Stimulated activated CD8-positive, alpha-beta memory T cell treated with anti-CD3 and anti-CD28 coated beads, Interleukin-4, amount 100 ng/mL, for 4 hours (primary cell): ENCODE results near the gene IL12RB1.

Experiments used
- DNase-seq, 2 donors: peaks; one replicate each; pipeline ENCODE4 v3.0.0-alpha.2; 2020; ENCODE audit warnings: low read depth in 2 of 2, low spot score in 1 of 2

Gene IL12RB1

DNA sequence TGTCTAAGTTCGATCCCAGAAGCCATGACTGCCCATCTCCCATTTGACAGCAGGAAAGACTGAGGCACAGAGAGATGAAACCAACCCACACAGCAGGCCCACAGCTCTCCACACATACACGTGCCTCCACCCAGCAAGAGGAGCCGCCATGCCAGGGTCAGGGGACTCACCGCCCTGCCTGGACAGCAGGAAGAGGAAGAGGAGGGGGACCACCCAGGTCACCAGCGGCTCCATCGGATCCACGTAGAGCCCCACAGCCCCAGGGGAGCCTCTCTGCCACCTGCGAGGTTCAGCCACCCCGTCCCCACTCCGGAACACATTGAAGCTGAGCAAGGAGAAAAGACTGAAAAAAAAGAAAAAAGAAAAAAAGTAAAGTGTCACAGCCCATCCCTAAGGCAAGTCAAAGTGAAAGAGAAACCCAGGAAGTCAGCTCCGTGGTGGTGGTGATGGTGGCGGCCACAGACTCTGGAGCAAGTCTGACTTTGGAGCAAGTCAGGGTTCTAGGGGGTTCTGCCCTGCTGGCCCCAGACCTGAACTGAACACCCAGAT is at the start of gene IL12RB1:
TSS of gene IL12RB1 (minus strand) at position 345 of the 549 bp plus-strand sequence. CDS start at position 234, 111 bp downstream.
- DNase-seq: no peak

DNA sequence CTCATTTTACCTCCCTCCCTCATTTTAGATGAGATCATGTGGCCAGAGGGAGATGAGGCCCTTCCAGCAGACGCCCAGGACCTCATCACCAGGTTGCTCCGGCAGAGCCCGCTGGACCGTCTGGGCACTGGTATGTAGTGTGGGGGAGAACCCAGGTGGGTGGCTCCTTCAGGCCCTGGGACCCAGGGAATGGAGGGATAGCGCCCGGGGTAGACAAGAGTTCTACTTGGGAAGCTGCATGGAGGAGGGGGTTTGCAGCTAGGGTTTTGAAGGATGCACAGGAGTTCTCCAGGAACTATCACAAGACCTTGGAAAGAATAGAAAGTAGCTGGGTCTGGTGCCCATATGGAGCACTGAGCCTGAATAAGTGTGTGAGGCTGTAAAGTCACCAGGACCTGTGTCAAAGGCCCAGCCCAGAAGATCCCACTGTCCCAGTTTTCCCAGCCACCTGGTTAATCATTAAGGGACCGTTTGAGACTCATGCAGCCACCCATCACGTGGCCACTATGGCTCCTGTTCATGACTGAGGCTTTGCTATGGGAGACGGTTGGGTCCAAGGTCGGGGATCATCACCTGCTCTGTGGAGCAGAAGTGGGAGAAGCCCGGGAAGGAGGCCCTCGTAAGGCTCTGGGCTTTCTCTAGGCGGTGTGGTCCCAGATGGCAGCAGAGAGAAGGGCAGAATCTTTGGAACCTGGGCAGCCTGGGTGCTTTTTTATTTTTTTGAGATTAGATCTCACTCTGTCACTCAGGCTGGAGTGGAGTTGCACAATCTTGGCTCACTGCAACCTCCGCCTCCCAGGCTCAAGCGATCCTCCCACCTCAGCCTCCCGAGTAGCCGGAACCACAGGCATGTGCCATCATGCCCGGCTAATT is 49.2 kb upstream of the IL12RB1 start:
- no peak for DNase-seq

DNA sequence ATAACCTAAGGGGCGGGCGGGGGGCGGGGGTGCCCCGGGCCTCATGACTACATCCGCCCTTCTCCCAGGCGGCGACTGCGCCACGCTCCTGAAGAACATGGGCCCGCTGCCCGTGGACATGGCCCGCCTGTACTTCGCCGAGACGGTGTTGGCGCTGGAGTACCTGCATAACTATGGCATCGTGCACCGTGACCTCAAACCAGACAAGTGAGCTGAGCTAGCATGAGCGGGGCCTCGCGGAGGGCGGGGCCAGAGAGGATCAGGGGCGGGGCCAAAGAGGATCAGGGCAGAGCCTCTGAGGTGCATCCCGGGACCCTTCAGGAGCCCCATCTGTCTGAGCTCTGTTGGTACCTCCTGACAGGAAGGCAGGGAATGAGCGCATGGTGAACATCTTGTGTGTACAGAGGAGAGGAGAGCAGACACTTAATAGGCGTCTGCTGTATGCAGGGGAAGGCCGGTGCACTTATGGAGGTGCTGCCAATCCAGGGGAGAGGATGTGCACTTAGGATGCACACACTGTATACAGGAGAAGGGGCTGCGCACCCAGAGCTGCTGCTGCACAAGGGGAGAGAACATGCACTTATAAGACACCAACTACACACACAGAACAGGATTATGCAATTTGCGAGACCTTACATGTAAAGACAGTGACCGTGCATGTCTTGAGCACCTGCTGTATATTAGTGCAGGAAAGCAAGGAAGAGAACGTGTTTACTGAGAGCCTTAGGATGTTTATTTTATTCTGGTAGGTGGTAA is 45.3 kb upstream of the IL12RB1 start:
- no peak for DNase-seq

DNA sequence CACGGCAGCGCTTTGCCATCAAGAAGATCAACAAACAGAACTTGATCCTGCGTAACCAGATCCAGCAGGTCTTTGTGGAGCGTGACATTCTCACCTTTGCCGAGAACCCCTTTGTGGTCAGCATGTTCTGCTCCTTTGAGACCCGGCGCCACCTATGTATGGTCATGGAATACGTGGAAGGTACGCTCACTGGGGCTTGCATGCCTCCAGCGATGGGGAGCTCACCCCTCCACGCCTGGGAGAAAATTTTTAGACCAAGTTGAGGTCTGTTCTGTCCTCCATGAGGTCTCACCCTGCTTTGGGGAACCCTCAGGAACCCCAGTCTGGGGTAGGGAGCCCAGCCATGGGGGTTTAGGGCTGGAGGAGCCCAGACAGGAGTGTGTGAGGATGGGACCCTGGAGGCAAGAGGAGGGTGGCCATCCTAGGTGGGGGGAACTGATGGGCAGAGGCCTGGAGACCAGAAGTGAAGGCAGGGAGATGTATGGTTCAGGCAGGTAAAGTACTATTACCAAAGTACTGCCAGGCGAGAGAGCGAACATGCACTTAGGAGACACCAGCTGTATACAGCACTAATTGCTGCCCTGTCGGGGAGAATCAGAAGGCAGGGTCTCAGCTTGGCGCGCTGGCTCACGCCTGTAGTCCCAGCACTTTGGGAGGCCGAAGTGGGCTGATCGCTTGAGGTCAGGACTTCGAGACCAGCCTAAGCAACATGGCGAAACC is 43.9 kb upstream of the IL12RB1 start:
- DNase-seq: no peak

DNA sequence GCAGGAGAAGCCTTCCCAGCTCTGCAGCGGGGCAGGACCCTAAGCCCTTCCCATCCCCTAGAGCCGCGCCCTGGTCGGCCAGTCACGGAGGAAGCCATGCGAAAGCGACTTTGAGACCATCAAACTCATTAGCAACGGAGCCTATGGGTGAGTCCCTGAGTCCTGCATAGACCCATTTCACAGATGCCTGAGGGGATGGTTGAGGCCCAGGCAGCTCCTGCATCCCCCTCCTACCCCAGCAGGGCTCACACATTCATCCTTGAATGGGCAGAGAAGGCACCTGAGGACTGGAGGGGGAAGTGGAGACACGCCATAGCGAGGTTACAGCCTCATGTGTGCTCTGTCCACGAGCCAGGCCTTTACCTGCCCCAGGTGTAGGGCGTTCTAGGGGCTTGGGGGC is 42.1 kb upstream of the IL12RB1 start:
- no peak for DNase-seq

DNA sequence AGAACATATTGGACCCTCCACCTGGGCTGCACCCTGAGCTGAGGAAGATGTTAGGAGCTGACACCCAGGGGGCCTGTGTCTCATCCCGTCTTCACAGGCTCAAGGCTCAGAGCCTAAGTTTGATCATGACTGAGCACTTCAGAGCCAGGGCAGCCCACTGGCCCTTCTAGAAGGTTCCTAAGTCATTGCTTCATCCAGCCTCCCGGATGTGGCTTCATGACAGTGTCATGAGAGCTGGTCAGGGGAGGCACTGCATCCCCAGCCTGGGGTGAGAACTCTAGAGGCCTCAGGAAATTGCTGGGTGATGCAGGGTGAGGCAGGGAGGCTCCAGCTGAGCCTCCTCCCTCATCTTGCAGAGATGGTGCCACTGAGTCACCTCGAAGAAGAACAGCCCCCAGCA is 41.3 kb upstream of the IL12RB1 start:
- DNase-seq: no peak

DNA sequence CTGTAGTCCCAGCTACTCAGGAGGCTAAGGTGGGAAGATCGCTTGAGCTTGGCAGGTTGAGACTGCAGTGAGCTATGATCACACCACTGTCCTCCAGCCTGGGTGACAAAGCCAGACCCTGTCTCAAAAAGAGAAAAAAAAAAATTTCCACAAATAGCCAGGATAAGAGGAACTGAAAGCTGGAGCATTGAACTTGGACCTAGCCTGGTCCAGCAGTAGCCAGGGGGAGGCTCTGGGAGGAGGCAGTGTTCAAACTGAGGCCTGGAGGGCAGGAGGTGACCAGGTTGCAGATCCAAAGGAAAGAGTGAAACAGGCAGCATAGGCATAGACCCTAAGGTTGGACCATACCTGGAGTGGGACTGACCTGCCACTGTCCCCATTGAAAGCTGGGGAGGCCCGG is 39.4 kb upstream of the IL12RB1 start:
- DNase-seq: no peak

DNA sequence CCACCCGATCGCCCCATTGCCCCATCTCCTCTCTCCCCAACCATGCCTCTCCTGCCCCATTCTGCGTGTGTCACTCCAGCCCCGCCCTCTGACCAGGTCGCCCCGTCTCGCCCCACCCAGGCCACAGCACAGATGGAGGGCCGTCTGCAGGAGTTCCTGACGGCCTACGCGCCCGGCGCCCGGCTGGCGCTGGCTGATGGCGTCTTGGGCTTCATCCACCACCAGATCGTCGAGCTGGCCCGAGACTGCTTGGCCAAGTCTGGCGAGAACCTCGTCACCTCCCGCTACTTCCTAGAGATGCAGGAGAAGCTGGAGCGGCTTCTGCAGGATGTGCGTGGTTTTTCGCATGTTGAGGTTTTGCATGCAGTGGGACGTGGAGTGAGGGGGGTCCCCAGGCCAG is 37.1 kb upstream of the IL12RB1 start:
- DNase-seq: no peak

DNA sequence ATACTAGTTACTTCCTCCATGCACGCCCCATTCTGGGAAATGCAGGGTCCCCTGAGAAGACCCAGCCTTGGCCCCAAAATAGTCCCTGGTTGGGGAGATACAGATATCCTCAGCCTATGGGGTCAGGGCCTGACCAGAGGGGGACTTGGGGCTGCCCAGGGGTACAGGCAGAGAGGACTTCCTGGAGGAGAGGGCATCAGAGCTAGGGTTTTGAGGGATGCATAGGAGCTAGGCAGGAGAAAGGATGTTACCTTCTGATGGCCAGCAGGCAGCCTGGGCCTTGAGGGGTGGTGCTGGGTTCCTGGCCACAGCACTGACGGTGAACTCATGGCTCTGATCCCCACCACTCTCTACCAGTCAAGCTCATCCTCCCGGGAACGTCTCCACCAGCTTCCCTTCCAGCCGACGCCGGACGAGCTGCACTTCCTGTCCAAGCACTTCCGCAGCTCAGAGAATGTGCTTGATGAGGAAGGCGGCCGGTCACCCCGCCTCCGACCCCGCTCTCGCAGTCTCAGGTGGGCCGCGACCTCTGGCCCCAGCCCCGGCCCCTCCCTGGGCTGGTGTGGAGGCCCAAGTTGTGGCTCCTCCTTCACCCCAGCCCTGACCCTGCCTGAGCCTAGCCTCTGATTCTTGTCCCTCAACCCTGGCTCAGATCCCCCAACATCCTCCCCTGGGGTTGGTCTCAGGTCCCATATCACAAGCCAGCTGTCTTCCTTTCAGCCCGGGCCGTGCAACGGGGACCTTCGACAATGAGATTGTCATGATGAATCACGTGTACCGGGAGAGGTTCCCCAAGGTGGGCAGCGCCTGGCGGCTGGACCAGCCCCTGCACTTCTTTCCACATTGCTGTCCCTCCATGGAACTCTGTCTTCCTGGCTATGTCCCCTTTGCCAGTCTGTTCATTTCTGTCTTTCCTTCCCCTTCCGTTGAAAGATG is 36.4 kb upstream of the IL12RB1 start:
- DNase-seq: no peak

DNA sequence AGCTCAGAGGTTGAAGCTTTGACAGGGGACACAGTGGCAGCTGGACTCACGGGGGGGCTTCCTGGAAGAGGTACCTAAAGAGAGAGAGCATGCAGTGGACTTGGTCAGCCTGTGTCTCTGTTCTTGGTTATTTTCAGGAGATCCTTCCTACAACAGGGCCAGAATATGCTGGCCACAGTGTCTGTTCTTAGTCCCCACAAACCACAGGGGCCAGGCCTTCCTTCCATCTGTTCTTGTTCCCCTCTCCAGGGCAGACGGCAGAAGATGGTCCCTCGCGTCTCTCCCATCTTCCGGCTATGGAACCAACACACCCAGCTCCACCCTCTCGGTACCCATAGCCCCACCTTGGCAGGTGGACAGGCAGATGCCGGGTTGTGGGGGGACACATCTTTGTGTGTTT is 35.7 kb upstream of the IL12RB1 start:
- no peak for DNase-seq

DNA sequence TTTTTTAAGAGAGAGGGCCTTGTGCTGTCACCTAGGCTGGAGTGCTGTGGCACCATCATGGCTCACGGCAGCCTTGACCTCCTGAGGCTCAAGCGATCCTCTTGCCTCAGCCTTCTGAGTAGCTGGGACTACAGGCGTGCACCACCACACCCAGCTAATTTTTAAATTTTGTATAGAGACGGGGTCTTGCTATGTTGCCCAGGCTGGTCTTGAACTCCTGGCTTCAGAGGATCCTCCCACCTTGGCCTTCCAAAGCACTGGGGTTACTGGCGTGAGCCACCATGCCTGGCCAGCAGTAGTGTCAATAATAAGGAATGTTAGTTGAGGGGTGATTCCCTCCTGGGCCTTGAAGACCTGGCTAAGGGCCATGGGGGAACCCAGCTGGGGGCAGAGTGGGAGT is 34.4 kb upstream of the IL12RB1 start:
- DNase-seq: no peak

DNA sequence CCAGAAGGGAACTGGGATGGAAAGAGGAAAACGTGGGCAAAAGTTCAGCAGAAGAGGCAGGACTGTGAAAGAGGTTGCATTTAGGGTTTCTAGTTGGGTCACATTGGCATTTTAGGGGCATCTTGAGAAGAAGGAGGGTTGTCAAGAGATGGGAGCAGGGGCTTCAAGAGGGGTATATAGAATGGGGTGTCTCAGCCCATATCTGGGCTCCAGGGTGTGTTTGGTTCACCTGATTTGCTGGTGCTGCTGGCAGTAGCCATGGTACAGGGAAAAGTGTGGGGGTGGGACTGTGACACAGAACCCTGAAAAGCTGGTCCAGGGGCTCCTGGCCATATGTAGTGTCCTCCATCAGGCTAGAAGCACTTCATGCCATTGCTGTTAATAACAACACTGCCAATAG is 33.4 kb upstream of the IL12RB1 start:
- no peak for DNase-seq

DNA sequence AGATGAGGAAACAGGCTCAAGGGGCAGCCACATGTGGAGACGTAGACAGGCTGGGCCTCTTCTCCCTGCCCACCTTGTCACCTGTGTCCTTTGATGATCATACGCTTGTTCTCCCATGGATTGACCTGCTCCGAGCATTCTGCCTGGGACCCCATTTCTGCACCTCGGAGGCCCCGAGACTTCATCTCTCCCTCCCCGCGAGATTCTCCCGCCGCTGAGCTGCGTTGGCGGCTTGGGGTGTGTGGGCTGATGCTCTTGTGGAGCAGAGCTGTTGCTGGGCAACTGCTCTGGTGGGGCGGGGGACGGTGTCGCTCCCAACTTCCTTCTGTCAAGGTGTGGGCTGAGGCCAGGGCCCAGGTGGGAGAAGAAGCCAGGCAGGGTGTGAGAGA is 33.0 kb upstream of the IL12RB1 start:
- DNase-seq: peak; percentile 40 to 46

DNA sequence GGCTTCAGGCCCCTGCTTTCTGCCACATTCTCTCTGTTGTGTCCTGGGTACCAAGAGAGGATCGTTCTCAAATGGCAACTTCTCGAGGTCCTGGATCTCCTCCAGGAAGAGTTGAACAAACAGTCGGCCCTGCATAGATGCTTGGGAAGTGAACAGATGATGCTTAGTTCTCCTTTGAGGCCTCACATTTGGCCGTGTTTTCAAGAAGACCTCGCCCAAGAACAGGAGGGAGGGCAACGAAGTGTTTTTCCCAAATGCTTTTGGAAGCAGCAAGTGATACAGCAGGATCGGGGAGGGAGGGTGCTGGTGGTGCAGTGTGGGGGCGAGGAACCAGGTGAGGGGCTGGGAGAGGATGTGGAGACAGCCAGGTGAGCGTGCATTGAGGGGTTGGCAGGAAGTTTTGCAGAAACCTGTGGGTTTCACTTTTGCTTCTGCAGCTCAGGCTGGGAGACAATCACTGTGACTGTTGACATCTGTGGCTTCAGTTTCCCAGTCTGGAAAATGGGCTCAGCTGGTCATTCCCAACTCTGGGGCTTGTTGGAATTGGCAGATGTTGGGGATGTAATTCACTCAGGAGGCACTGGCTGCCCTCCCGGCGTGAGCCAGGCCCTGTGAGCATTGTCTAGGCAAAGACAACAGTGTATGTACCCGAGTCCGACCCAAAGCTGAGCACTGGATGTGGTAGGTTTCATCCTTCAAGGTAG is 32.4 kb upstream of the IL12RB1 start:
- no peak for DNase-seq

DNA sequence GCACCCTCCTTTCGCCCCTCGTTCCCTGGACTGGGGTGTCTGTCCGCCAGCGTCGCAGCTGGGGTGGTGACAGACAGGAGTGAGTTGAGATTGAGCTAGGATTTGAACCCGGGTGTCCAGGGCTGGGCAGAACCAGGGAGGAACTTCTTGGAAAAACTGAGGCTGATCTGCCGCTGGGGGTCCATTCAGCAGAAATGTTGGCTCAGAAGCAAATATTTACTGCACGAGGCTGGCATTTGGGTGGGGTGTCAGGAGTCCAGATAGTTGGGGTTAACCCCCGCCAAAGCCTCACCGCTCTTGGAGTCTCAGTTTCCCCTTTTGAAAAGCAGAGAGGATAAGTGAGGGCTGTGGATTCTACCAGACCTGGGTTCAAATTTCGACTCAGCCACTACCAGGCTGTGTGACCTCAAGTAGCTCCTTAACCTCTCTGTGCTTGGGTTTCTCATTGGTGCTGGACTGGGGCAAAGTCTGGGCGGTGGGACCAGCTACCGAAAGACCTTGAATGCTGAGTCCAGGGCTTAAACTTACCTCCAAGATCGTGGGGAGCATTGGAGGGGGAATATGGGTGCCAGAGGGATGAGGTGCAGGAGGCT is 31.8 kb upstream of the IL12RB1 start:
- no peak for DNase-seq

DNA sequence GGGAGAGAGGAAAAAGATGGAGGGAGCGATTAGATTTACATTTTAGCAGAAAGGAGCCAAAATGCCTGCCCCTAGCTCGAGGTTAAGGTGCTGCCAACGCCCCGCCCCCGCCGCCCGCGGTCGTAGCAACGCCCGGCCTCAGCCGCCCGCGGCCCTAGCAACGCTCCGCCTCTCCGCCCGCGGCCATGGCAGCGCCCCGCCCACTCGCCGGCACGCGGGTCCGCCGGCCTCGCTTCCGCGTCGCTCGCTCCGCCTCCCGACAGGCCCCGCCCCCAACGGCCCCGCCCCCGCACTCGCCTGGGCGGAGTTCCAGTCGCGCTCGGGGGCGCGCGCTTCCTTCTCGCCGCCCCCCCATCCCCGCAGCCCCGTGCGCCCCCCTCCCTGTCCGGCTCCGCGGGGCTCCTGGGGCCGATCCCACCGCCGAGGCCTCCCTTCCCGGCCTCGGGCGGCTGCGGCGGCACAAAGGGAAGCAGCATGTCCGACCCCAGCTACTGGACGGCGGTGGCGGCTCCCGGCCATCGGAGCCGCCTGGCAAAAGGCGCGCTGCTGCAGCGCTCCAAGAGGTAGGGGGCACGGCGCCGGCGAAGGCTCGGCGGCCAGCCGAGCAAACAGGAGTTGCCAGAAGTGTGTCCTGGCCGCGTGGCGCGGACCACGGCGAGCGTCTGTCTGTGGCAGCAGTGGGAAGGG is 31.1 kb upstream of the IL12RB1 start:
- peak; percentile 88 to 91 for DNase-seq

DNA sequence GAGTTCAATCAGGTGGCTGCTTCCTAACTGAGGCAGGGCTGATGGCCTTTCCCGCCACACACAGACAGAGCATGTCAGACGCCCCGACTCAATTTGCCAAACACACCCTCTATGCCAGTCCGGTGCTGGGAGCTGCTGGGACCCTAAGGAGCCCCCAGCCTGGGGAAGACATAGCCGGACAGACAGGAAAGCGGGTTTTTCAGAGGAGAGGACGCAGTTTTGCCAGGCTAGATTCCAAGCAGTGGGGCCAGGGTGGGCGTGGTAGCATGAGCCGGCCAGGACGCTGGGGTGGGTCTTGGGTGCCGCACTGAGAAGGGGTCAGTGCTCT is 30.6 kb upstream of the IL12RB1 start:
- DNase-seq: no peak

DNA sequence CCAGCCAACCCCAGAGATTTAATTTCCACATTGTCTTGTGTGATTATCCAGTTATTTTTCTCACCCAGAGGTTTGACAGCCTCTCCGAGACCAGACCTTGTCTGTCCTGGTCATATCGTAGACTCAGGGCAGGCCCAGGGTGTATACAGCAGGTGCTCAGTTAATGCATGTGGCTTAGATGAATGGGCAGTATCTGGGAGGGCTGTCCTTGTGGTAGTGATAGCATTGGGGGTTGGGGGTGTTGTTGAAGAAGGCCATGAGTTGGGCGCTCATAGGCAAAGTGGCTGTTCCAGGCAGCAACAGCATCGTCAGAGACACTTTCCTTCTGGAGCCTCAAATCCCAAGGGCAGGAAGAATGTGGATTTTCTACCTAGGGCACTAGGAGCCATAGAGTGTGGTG is 27.7 kb upstream of the IL12RB1 start:
- no peak for DNase-seq

DNA sequence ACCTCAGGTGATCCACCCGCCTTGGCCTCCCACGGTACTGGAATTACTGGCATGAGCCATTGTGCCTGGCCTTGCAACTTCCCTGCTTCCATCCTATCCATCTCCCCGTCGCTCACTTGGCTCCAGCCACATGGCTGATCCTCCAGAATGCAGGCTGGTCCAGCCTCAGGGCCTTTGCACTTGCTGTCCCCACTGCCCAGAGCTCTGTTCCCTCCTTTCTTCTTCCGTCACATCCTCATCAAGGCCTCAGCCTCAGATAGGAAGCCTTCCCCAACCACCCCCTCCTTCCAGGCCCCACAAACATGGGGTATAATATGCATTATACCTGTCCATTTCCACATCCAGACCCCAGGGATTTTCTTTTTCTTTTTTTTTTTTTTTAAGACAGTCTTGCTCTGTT is 27.1 kb upstream of the IL12RB1 start:
- no peak for DNase-seq
